Endodermal cell (in vitro differentiated cells): ENCODE data around the gene ZBP1. TPM values are rescaled to one million over a fixed set of nuclear protein-coding genes. Genes with fewer than 3 reads are reported as not detected.

Source experiments
- DNase-seq: peaks from one replicate; pipeline ENCODE4 v3.0.0-alpha.2; 2017
- H3K27ac ChIP-seq: 2 replicates; pipeline ENCODE4 v1.5.1; 2013; ENCODE audit warnings: mild to moderate bottlenecking, low read depth, low read length, moderate library complexity
- H3K27me3 ChIP-seq: 2 replicates; pipeline ENCODE4 v1.6.1; 2013; ENCODE audit warnings: mild to moderate bottlenecking, low read length, moderate library complexity; ENCODE audit not compliant: insufficient read depth, control insufficient read depth, poor library complexity, severe bottlenecking
- H3K36me3 ChIP-seq: 2 replicates; pipeline ENCODE4 v1.7.0; 2013; ENCODE audit warnings: mild to moderate bottlenecking, low read length, moderate library complexity; ENCODE audit not compliant: control insufficient read depth, insufficient read depth
- H3K4me1 ChIP-seq: one replicate; pipeline ENCODE4 v1.7.0; 2013; ENCODE audit warnings: low read length; ENCODE audit not compliant: control insufficient read depth, insufficient read depth
- H3K4me3 ChIP-seq: 2 replicates; pipeline ENCODE4 v1.5.1; 2013; ENCODE audit warnings: mild to moderate bottlenecking, low read length, moderate library complexity
- H3K9ac ChIP-seq: 2 replicates; pipeline ENCODE4 v1.6.1; 2013; ENCODE audit warnings: mild to moderate bottlenecking, low read length, moderate library complexity; ENCODE audit not compliant: poor library complexity, severe bottlenecking; ENCODE audit errors: extremely low read depth
- H3K9me3 ChIP-seq: 2 replicates; pipeline ENCODE4 v1.6.1; 2013; ENCODE audit warnings: mild to moderate bottlenecking, low read length, moderate library complexity; ENCODE audit not compliant: control insufficient read depth
- H3K27ac Mint-ChIP-seq: 2 replicates; pipeline ENCODE4 v1.8.0; 2020; ENCODE audit warnings: mixed read lengths
- H3K27me3 Mint-ChIP-seq: 2 replicates; pipeline ENCODE4 v1.8.0; 2021; ENCODE audit warnings: mild to moderate bottlenecking, mixed read lengths; ENCODE audit not compliant: insufficient read depth
- H3K36me3 Mint-ChIP-seq: 2 replicates; pipeline ENCODE4 v1.8.0; 2020; ENCODE audit warnings: low read depth, mixed read lengths
- H3K4me1 Mint-ChIP-seq: 2 replicates; pipeline ENCODE4 v1.8.0; 2020; ENCODE audit warnings: mixed read lengths
- H3K4me3 Mint-ChIP-seq: 2 replicates; pipeline ENCODE4 v1.8.0; 2020; ENCODE audit warnings: mild to moderate bottlenecking, moderate library complexity, mixed read lengths
- H3K9me3 Mint-ChIP-seq: 2 replicates; pipeline ENCODE4 v1.8.0; 2020; ENCODE audit warnings: mild to moderate bottlenecking, mixed read lengths
- WGBS, 2 experiments: methylation state at CpG; one replicate each; pipeline versions ENCODE4 v1.1.5 to v1.1.7; 2013; ENCODE audit warnings: missing lambda C conversion rate in 2 of 2, mixed read lengths in 1 of 2; ENCODE audit not compliant: insufficient coverage in 1 of 2, insufficient read length in 1 of 2; 5-methylcytosine and 5-hydroxymethylcytosine counted together
- long read RNA-seq, 4 experiments: library from polyadenylated mRNA in 2 of 4; library from RNA in 1 of 4; library from capped mRNA in 1 of 4; stranded (forward) in 3 of 4; unstranded in 1 of 4; transcript quantifications; one replicate each; pipeline ENCODE4 v2.0.0, GENCODE V29; 2020 to 2021; ENCODE audit warnings: inconsistent platforms in 1 of 4
- polyA plus RNA-seq, 2 experiments: library from polyadenylated mRNA; stranded (reverse); fragments of 50-300 nt; gene quantifications; one replicate each; pipeline ENCODE4 v1.2.3, GENCODE V29; 2013
- total RNA-seq, 2 donors: library from RNA; stranded (reverse); fragmentation: NEBNext Ultra II Directional in 1 of 2; extraction: Animal tissue kit (Norgen Biotek cat#: 25700) in 1 of 2; gene quantifications; 2 replicates in 1 of 2; 3 replicates in 1 of 2; pipeline ENCODE4 v1.2.1, GENCODE V29; 2021
- TF ChIP-seq, protein P1 (sequence below): fragments of 200-600 bp; sonication (generic); conservative IDR thresholded peaks from 2 replicates; pipeline ENCODE4 v1.5.0; 2021; ENCODE audit warnings: antibody characterized with exemption, mild to moderate bottlenecking

ZBP1 gene, protein sequence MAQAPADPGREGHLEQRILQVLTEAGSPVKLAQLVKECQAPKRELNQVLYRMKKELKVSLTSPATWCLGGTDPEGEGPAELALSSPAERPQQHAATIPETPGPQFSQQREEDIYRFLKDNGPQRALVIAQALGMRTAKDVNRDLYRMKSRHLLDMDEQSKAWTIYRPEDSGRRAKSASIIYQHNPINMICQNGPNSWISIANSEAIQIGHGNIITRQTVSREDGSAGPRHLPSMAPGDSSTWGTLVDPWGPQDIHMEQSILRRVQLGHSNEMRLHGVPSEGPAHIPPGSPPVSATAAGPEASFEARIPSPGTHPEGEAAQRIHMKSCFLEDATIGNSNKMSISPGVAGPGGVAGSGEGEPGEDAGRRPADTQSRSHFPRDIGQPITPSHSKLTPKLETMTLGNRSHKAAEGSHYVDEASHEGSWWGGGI
- not detected for total RNA-seq
- polyA plus RNA-seq (2013, experiment 1 of 2): not detected
- polyA plus RNA-seq (2013, experiment 2 of 2): not detected
- long read RNA-seq, experiment 1: 0 reads
- long read RNA-seq, experiment 2: 0 reads
- long read RNA-seq, experiment 3: 0 reads
- long read RNA-seq, experiment 4: 0 reads

DNA sequence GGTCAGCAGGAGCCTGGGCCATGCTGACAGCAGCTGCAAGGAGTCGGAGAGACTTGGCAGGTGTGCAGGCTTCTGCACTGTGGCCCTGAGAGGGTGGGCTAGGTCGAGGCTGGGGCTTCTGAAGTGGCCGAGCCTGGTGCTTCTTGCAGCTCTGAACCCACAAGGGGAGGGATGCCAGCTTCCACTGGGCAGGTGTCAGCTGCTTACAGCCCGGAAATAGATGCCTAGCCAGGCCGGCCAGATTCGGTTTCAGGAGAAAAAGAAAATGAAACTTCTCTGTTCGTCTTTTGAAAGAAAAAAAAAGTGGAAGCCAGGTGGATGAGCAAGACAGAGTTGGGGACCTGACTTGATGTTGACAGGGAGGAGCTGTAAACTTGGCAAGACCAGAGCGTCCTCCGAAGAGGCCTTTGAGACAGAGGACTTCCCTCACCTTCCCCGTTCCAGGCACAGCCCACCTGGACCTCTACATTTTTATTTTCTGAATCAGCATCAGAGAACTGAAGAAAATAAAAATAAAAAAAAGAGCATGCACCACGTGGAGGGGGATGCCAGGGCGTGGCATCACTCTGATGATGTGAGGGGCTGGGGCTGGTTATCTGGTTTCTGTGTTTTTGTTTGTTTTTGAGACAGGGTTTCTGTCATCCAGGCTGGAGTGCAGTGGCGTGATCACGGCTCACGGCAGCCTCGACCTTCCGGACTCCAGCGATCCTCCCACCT is at the start of gene ZBP1:
TSS of gene ZBP1 (minus strand) at position 153 of the 717 bp plus-strand sequence. CDS start at position 22, 131 bp downstream.
- Histone ChIP-seq H3K27me3 (no peaks in the 10 kb centered on the region), H3K4me3 (no peak within 1 kb of the TSS), H3K4me1 (no peaks in the 10 kb centered on the region), H3K9ac (no peak within 1 kb of the TSS), H3K36me3 (no peaks in the 10 kb centered on the region), H3K9me3 (peaks cover 10% of the 10 kb centered on the region), H3K27ac (no peak within 1 kb of the TSS)
- no peak within 1 kb of the TSS for H3K4me3 Mint-ChIP-seq
- TF ChIP-seq, protein P1, sequence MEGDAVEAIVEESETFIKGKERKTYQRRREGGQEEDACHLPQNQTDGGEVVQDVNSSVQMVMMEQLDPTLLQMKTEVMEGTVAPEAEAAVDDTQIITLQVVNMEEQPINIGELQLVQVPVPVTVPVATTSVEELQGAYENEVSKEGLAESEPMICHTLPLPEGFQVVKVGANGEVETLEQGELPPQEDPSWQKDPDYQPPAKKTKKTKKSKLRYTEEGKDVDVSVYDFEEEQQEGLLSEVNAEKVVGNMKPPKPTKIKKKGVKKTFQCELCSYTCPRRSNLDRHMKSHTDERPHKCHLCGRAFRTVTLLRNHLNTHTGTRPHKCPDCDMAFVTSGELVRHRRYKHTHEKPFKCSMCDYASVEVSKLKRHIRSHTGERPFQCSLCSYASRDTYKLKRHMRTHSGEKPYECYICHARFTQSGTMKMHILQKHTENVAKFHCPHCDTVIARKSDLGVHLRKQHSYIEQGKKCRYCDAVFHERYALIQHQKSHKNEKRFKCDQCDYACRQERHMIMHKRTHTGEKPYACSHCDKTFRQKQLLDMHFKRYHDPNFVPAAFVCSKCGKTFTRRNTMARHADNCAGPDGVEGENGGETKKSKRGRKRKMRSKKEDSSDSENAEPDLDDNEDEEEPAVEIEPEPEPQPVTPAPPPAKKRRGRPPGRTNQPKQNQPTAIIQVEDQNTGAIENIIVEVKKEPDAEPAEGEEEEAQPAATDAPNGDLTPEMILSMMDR: no peak
- 88 to 91% methylated on average over 8 to 18 of the region's 18 CpGs for WGBS, 2 experiments
- no peaks in the 10 kb centered on the region for H3K36me3 Mint-ChIP-seq
- H3K27ac Mint-ChIP-seq: no peak within 1 kb of the TSS
- H3K4me1 Mint-ChIP-seq: no peaks in the 10 kb centered on the region
- no peak for DNase-seq
- H3K9me3 Mint-ChIP-seq: peaks cover 16% of the 10 kb centered on the region
- peaks cover 12% of the 10 kb centered on the region for H3K27me3 Mint-ChIP-seq

DNA sequence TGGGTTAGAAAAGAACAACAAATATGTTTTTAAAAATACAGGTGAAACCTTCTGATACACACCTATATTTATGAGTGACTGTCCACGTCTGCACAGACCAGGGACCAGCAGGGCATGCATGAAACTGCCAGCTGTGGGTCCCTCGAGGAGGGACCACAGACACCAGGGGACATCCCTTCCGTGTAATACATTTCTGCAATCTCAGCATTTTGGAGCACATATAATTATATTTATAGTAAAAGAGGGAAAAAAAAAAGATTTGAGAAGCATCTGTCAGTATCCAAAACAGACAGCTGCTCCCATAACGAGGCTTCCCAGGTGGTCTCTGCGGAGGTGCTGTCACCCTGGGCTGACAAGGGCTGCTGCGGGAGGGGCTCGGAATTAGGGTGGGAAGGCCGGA is 49.4 kb upstream of the ZBP1 start:
- Mint-ChIP-seq H3K27me3 (no peaks in the 10 kb centered on the region), H3K27ac (no peak overlapping the region), H3K36me3 (peaks cover 20% of the 10 kb centered on the region), H3K9me3 (no peaks in the 10 kb centered on the region), H3K4me3 (no peak overlapping the region), H3K4me1 (peaks cover 38% of the 10 kb centered on the region)
- Histone ChIP-seq H3K4me1 (peaks cover 13% of the 10 kb centered on the region), H3K9me3 (no peaks in the 10 kb centered on the region), H3K4me3 (no peak overlapping the region), H3K27ac (no peak overlapping the region), H3K36me3 (peaks cover 33% of the 10 kb centered on the region), H3K27me3 (no peaks in the 10 kb centered on the region), H3K9ac (no peak overlapping the region)
- 93% methylated on average over 7 of the region's 8 CpGs; no CpG with 5 or more reads in 1 of the 2 experiments for WGBS, 2 experiments
- TF ChIP-seq, protein P1: no peak
- DNase-seq: no peak

DNA sequence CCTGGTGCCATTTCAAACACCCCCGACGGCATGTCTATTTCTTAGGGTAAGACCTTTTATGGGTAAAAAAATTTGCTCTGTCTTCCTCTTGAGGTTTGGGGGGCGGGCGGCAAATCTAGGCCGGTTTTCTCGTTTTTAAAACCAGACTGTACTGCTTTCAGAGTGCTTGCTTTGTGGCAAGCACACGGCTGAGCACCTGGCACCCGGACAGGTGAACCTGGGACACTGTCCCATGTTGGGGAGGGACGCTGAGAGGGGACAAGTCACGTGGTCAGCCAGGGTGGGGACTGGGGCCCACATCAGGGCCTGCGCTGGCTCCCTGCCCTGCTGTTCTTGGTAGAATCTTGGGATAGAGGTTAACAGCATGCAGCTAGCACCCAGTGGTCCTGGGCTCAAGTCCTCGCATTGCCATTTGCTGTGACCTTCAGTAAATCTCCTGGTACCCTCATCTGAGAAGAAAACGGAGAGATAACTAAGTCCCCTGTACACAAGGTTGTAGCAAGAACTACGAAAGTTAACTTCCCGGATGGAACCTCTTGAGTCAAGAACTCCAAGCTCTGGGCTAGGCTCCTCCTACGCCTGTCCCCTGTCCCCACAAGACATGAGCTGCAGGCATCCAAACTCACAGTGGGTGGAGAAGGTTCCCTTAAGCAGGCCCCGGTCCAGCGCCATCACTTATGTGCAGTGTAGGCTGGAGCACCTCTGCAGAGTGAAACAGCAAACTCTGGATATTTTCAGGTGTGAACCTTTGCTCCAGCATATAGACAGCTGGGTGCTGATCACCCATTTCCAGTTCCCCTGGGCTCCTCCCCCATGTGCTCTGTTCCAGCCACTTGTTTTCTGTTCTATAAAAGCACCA is 47.9 kb upstream of the ZBP1 start:
- H3K4me3 ChIP-seq: no peak overlapping the region
- no peaks in the 10 kb centered on the region for H3K9me3 ChIP-seq
- no peaks in the 10 kb centered on the region for H3K9me3 Mint-ChIP-seq
- H3K9ac ChIP-seq: no peak overlapping the region
- no peak overlapping the region for H3K4me3 Mint-ChIP-seq
- no peaks in the 10 kb centered on the region for H3K27me3 Mint-ChIP-seq
- TF ChIP-seq, protein P1: no peak
- 94 to 97% methylated on average over 14 to 18 of the region's 18 CpGs for WGBS, 2 experiments
- peaks cover 13% of the 10 kb centered on the region for H3K4me1 ChIP-seq
- H3K27ac Mint-ChIP-seq: peak overlapping the region; percentile 81
- no peaks in the 10 kb centered on the region for H3K27me3 ChIP-seq
- H3K4me1 Mint-ChIP-seq: peaks cover 27% of the 10 kb centered on the region
- peaks cover 34% of the 10 kb centered on the region for H3K36me3 ChIP-seq
- DNase-seq: no peak
- peaks cover 18% of the 10 kb centered on the region for H3K36me3 Mint-ChIP-seq
- H3K27ac ChIP-seq: peak overlapping the region; percentile 96
